GM23338 (cell line): ENCODE measurements around the gene NPY.

Experiments used
- CREB1 ChIP-seq: fragments of 250-450 bp; sonication (Bioruptor Pico); IDR thresholded peaks from 2 replicates; pipeline ENCODE4 v1.5.0; 2020; ENCODE audit warnings: low read depth, mild to moderate bottlenecking, moderate library complexity
- CTCF ChIP-seq, 2 experiments: fragments of 200-600 bp in 1 of 2; sonication (generic) in 1 of 2; conservative IDR thresholded peaks; 2 replicates each; pipeline versions ENCODE4 v1.5.1 to v1.6.1; 2016 to 2017; ENCODE audit warnings: antibody characterized with exemption in 2 of 2, low read depth in 2 of 2, mild to moderate bottlenecking in 2 of 2, moderate library complexity in 1 of 2
- ETS1 ChIP-seq: IDR thresholded peaks from 2 replicates; pipeline ENCODE4 v1.6.1; 2016; ENCODE audit warnings: antibody characterized with exemption
- EZH2 ChIP-seq: fragments of 200-600 bp; sonication (generic); IDR thresholded peaks from one replicate; pipeline ENCODE4 v1.8.0; 2017; ENCODE audit warnings: antibody characterized with exemption, mild to moderate bottlenecking, low read depth; ENCODE audit not compliant: unreplicated experiment
- EZH2phosphoT487 ChIP-seq: fragments of 200-600 bp; sonication (generic); IDR thresholded peaks from one replicate; pipeline ENCODE4 v1.8.1; 2018; ENCODE audit warnings: antibody characterized with exemption; ENCODE audit not compliant: unreplicated experiment
- JUNB ChIP-seq: IDR thresholded peaks from one replicate; pipeline ENCODE4 v1.6.1; 2016; ENCODE audit warnings: antibody characterized with exemption; ENCODE audit not compliant: unreplicated experiment
- NANOG ChIP-seq: IDR thresholded peaks from 2 replicates; pipeline ENCODE4 v1.6.1; 2016; ENCODE audit warnings: antibody characterized with exemption, borderline replicate concordance
- POLR2AphosphoS5 ChIP-seq: IDR thresholded peaks from 2 replicates; pipeline ENCODE4 v1.6.1; 2016; ENCODE audit warnings: antibody characterized with exemption, low read depth
- REST ChIP-seq: IDR thresholded peaks from one replicate; pipeline ENCODE4 v1.6.1; 2018; ENCODE audit warnings: antibody characterized with exemption; ENCODE audit not compliant: unreplicated experiment
- STAT1 ChIP-seq: IDR thresholded peaks from one replicate; pipeline ENCODE4 v1.6.1; 2016; ENCODE audit warnings: antibody characterized with exemption; ENCODE audit not compliant: unreplicated experiment
- ZNF114 ChIP-seq: fragments of 250-450 bp; sonication (Bioruptor Pico); IDR thresholded peaks from 2 replicates; pipeline ENCODE4 v1.5.0; 2020; ENCODE audit warnings: mild to moderate bottlenecking, moderate library complexity
- ZNF331 ChIP-seq: fragments of 250-450 bp; sonication (Bioruptor Pico); IDR thresholded peaks from 2 replicates; pipeline ENCODE4 v1.5.0; 2020; ENCODE audit warnings: low read depth, mild to moderate bottlenecking, moderate library complexity
- ZNF462 ChIP-seq: fragments of 250-450 bp; sonication (Bioruptor Pico); IDR thresholded peaks from 2 replicates; pipeline ENCODE4 v1.5.0; 2020; ENCODE audit warnings: mild to moderate bottlenecking, moderate library complexity

GRCh38 chr7:24312588-24312987 is 28.6 kb downstream of the NPY start:
- TF ChIP-seq CTCF (conservative IDR thresholded peaks at IDR 0.05; ENCODE audit: low read depth in 2 of 2) = no peak
- TF ChIP-seq EZH2 = no peak
- TF ChIP-seq POLR2AphosphoS5 = no peak
- no peak for TF ChIP-seq EZH2phosphoT487
- no peak for TF ChIP-seq CREB1 (CRISPR knock-in tag)
- TF ChIP-seq ZNF331 (CRISPR knock-in tag) = no peak
- TF ChIP-seq REST = no peak
- no peak for TF ChIP-seq NANOG
- TF ChIP-seq ETS1 = no peak
- no peak for TF ChIP-seq JUNB
- no peak for TF ChIP-seq ZNF114 (CRISPR knock-in tag)
- TF ChIP-seq STAT1 = no peak
- no peak for TF ChIP-seq ZNF462 (CRISPR knock-in tag)
